Heart left ventricle (tissue), 13 donors: ENCODE measurements around the gene IFFO2.
"Not testable (repeated sequence)": the region's sequence is repeated elsewhere in the genome, so short reads cannot be mapped to it uniquely, and the experiment has no call there.

Experiments
- CTCF ChIP-seq, 12 donors: fragments of 200-600 bp; sonication (generic) in 4 of 12; IDR thresholded peaks; one replicate each; pipeline versions ENCODE4 v1.5.0 to v1.8.0; 2018 to 2022; ENCODE audit warnings: antibody characterized with exemption in 12 of 12, mild to moderate bottlenecking in 5 of 12
- POLR2A ChIP-seq, 2 donors: fragments of 450-650 bp; IDR thresholded peaks; one replicate each; pipeline ENCODE4 v1.6.1; 2017; ENCODE audit warnings: antibody characterized with exemption in 2 of 2, mild to moderate bottlenecking in 2 of 2, moderate library complexity in 2 of 2
- donor health status: ischemic (EF 13 %, LVEDD 7.1; RV severe dilation, severe dysfunction).
- donor health status: DM: no; HTN: yes; CAD: no.
- donor health status: DM: no; HTN: no; CAD: no.
- donor health status: ischemic (EF 25% LVEDD 6.9; RV normal size, moderate dysfunction).
- donor health status: ischemic (EF 25% LVEDD 5.7; RV mildly dilated, moderate dysfunction).
- donor health status: ischemic (EF 35%, LVEDD 5.7; RV mildly dilated, moderate dysfunction).
- donor health status: nonischemic (EF 11% LVEDD 7.7; RV severe dilation, severe dysfunction).
- donor health status: DM: yes; HTN: yes; CAD: no.
- donor health status: PGD.
- donor health status: ischemic (EF 29% LVEDD 5.4; RV normal size, mild dysfunction).
- donor health status: nonischemic (EF 23%, LVEDD 6.1; RV moderate dilation, normal function).

- not testable (repeated sequence) for TF ChIP-seq CTCF, POLR2A (IDR thresholded peaks at IDR 0.05)
Observed at GRCh38 chr1:18891858-18892257, 64.6 kb downstream of the IFFO2 start.
